HepG2 (cell line): ENCODE data around the gene KIF2C. TPM values are rescaled to one million over a fixed set of nuclear protein-coding genes. Genes with fewer than 3 reads are reported as not detected.
A peak's percentile ranks its signal among the peaks of the same experiment; 100 is the strongest.

Experiments
- CBX5 ChIP-seq: sonication (generic); formaldehyde crosslinking; IDR thresholded peaks from 2 replicates; pipeline ENCODE4 v1.4.0; 2020; ENCODE audit warnings: missing genetic modification reagents, borderline replicate concordance
- FIP1L1 ChIP-seq: fragments of 200-400 bp; formaldehyde crosslinking; IDR thresholded peaks from 2 replicates; pipeline ENCODE4 v1.6.1; 2018; ENCODE audit warnings: low read depth, mild to moderate bottlenecking, low read length, moderate library complexity, borderline replicate concordance; ENCODE audit not compliant: insufficient read depth
- GPBP1L1 ChIP-seq: sonication (generic); formaldehyde crosslinking; IDR thresholded peaks from 2 replicates; pipeline ENCODE4 v1.5.0; 2020; ENCODE audit warnings: mild to moderate bottlenecking, missing genetic modification reagents
- MAF1 ChIP-seq: sonication (generic); formaldehyde crosslinking; IDR thresholded peaks from 2 replicates; pipeline ENCODE4 v1.5.0; 2020; ENCODE audit warnings: missing genetic modification reagents, borderline replicate concordance
- MAFK ChIP-seq, 2 experiments: IDR thresholded peaks in 1 of 2; conservative IDR thresholded peaks in 1 of 2; 2 replicates each; pipeline ENCODE4 v1.6.1; 2011; ENCODE audit warnings: improper control_type of control experiment in 2 of 2, low read length in 2 of 2
- MEF2D ChIP-seq: sonication (generic); formaldehyde crosslinking; IDR thresholded peaks from 2 replicates; pipeline ENCODE4 v1.5.1; 2020; ENCODE audit warnings: mild to moderate bottlenecking, missing genetic modification reagents
- MYC ChIP-seq: sonication (generic); formaldehyde crosslinking; IDR thresholded peaks from 2 replicates; pipeline ENCODE4 v1.9.0; 2021; ENCODE audit warnings: missing genetic modification reagents, borderline replicate concordance
- POLR2A ChIP-seq, 2 experiments: IDR thresholded peaks; 2 replicates each; pipeline ENCODE4 v1.6.1; 2011; ENCODE audit warnings: low read depth in 2 of 2, low read length in 2 of 2, mild to moderate bottlenecking in 1 of 2, moderate library complexity in 1 of 2; ENCODE audit not compliant: insufficient read depth in 1 of 2
- RBFOX2 ChIP-seq: fragments of 200-400 bp; formaldehyde crosslinking; IDR thresholded peaks from 2 replicates; pipeline ENCODE4 v1.6.1; 2017; ENCODE audit warnings: low read depth, mild to moderate bottlenecking, low read length
- REXO4 ChIP-seq: sonication (generic); formaldehyde crosslinking; IDR thresholded peaks from 2 replicates; pipeline ENCODE4 v1.8.0; 2022; ENCODE audit warnings: missing genetic modification reagents, mild to moderate bottlenecking, borderline replicate concordance
- SMAD1 ChIP-seq: sonication (generic); formaldehyde crosslinking; IDR thresholded peaks from 2 replicates; pipeline ENCODE4 v1.4.0; 2020; ENCODE audit warnings: missing genetic modification reagents, low read depth, mild to moderate bottlenecking, borderline replicate concordance
- SNRNP70 ChIP-seq: fragments of 200-400 bp; formaldehyde crosslinking; IDR thresholded peaks from 2 replicates; pipeline ENCODE4 v1.6.1; 2017; ENCODE audit warnings: mild to moderate bottlenecking, low read depth, low read length, moderate library complexity
- TAF1 ChIP-seq: sonication (generic); formaldehyde crosslinking; IDR thresholded peaks from 2 replicates; pipeline ENCODE4 v1.4.0; 2020; ENCODE audit warnings: missing genetic modification reagents
- THAP11 ChIP-seq: IDR thresholded peaks from 2 replicates; pipeline ENCODE4 v1.6.1; 2016; ENCODE audit warnings: missing biosample characterization, missing genetic modification reagents
- ZFP36 ChIP-seq: fragments of 150-350 bp; IDR thresholded peaks from 2 replicates; pipeline ENCODE4 v1.6.1; 2018; ENCODE audit warnings: borderline replicate concordance, low read length, low read depth; ENCODE audit not compliant: partially characterized antibody
- ZHX2 ChIP-seq, 2 experiments: sonication (generic) in 1 of 2; formaldehyde crosslinking in 1 of 2; IDR thresholded peaks; 2 replicates each; pipeline versions ENCODE4 v1.6.1 to v1.9.0; 2014 to 2022; ENCODE audit warnings: antibody characterized with exemption in 1 of 2, borderline replicate concordance in 1 of 2, inconsistent platforms in 1 of 2, low read depth in 1 of 2, missing genetic modification reagents in 1 of 2
- ZNF264 ChIP-seq: sonication (generic); formaldehyde crosslinking; IDR thresholded peaks from 2 replicates; pipeline ENCODE4 v1.4.0; 2020; ENCODE audit warnings: missing genetic modification reagents
- ZNF431 ChIP-seq: sonication (generic); formaldehyde crosslinking; IDR thresholded peaks from 2 replicates; pipeline ENCODE4 v1.9.0; 2022; ENCODE audit warnings: missing genetic modification reagents, low read depth, mild to moderate bottlenecking, borderline replicate concordance
- ZNF607 ChIP-seq: sonication (generic); formaldehyde crosslinking; IDR thresholded peaks from 2 replicates; pipeline ENCODE4 v1.5.1; 2020; ENCODE audit warnings: missing genetic modification reagents, mild to moderate bottlenecking, borderline replicate concordance
- ZNF703 ChIP-seq: sonication (generic); formaldehyde crosslinking; IDR thresholded peaks from 2 replicates; pipeline ENCODE4 v1.5.1; 2020; ENCODE audit warnings: missing genetic modification reagents, mild to moderate bottlenecking, moderate library complexity, borderline replicate concordance
- ZNF749 ChIP-seq: sonication (generic); formaldehyde crosslinking; IDR thresholded peaks from 2 replicates; pipeline ENCODE4 v1.8.0; 2022; ENCODE audit warnings: mild to moderate bottlenecking, missing genetic modification reagents, moderate library complexity, borderline replicate concordance
- ZNF766 ChIP-seq: sonication (generic); formaldehyde crosslinking; IDR thresholded peaks from 2 replicates; pipeline ENCODE4 v1.5.0; 2020; ENCODE audit warnings: missing genetic modification reagents, borderline replicate concordance
- polyA plus RNA-seq, 8 experiments: library from polyadenylated mRNA; depleted of rRNA in 3 of 8; stranded (reverse) in 7 of 8; unstranded in 1 of 8; fragments of >200 nt; fragmentation: Illumina TruSeq in 4 of 8; extraction: Trizol in 4 of 8; gene quantifications; 2 replicates each; pipeline versions ENCODE4 v1.2.1 to v1.2.3, GENCODE V29; 2011 to 2016; ENCODE audit warnings: low read depth in 4 of 8, missing spikeins in 1 of 8, mixed read lengths in 1 of 8; ENCODE audit not compliant: insufficient read depth in 1 of 8
- total RNA-seq, 5 experiments: library from RNA; depleted of rRNA; stranded (reverse); fragments of >200 nt; fragmentation: Illumina TruSeq; extraction: Trizol; gene quantifications; 2 replicates each; pipeline ENCODE4 v1.2.3, GENCODE V29; 2016; ENCODE audit warnings: low read depth in 1 of 5

Gene KIF2C
- total and polyA plus RNA-seq, 2 of the 13 experiments (the other 11 are each of a cell fraction or from before 2014, with no cell fraction given): 29.7 to 53.7 TPM

GRCh38 chr1:44807364-44808062 lies 67.9 kb downstream of the KIF2C start (continued):
- TF ChIP-seq ZNF703 (CRISPR knock-in tag): 0 out of 2 replicates have a peak, but pooled peaks have one; percentile 21
- TF ChIP-seq SMAD1 (CRISPR knock-in tag): 0 out of 2 replicates have a peak, but pooled peaks have one; percentile 78
- peak; percentile 98 for TF ChIP-seq ZNF607 (CRISPR knock-in tag)
- TF ChIP-seq ZNF264 (CRISPR knock-in tag): no peak; the same call in 1 of the 2 replicates
- no peak for TF ChIP-seq FIP1L1
- peak; percentile 60; the same call in 1 of the 2 replicates for TF ChIP-seq THAP11 (CRISPR knock-in tag)
- no peak for TF ChIP-seq ZFP36
- peak; percentile 69 for TF ChIP-seq TAF1 (CRISPR knock-in tag)
- TF ChIP-seq MEF2D (CRISPR knock-in tag): peak; percentile 81; the same call in 1 of the 2 replicates
- no peak for TF ChIP-seq MAF1
- TF ChIP-seq REXO4: no peak
- peak in 1 of 2 experiments; percentile 69; a peak in 2 of 4 replicates for TF ChIP-seq POLR2A (IDR thresholded peaks at IDR 0.05; ENCODE audit: insufficient read depth in 1 of 2, low read depth in 2 of 2, low read length in 2 of 2)
- no peak; a peak in 1 of 4 replicates for TF ChIP-seq MAFK (conservative IDR thresholded peaks at IDR 0.05 in 1 of 2, IDR thresholded peaks at IDR 0.05 in 1 of 2; ENCODE audit: low read length in 2 of 2)
- no peak for TF ChIP-seq ZHX2 (IDR thresholded peaks at IDR 0.05; ENCODE audit: low read depth)
- no peak for TF ChIP-seq ZHX2 (CRISPR knock-in tag; IDR thresholded peaks at IDR 0.05; ENCODE audit: borderline replicate concordance)
- TF ChIP-seq MYC (CRISPR knock-in tag): peak; percentile 95
- peak; percentile 40; the same call in 1 of the 2 replicates for TF ChIP-seq RBFOX2
- TF ChIP-seq GPBP1L1: no peak
- TF ChIP-seq ZNF749 (CRISPR knock-in tag): no peak; the same call in 1 of the 2 replicates
- TF ChIP-seq SNRNP70: no peak
- TF ChIP-seq ZNF431 (CRISPR knock-in tag): peak; percentile 62
- peak; percentile 67; the same call in 1 of the 2 replicates for TF ChIP-seq ZNF766 (CRISPR knock-in tag)
- no peak for TF ChIP-seq CBX5 (CRISPR knock-in tag)
